ENCODE results near the gene LDAF1.
"Not testable (repeated sequence)": the region's sequence is repeated elsewhere in the genome, so short reads cannot be mapped to it uniquely, and the experiment has no call there.

LDAF1 gene

GRCh38 chr16:21158208-21159110, at the start of gene LDAF1:
Gene LDAF1 (plus strand): TSS chr16:21158674. CDS start chr16:21161183, 2,509 bp downstream.
- peak; percentile 60 to 77 for DNase-seq (ENCODE audit: low read depth in 2 of 2)

GRCh38 chr16:21115551-21115950, 42.9 kb upstream of the LDAF1 start:
- not testable (repeated sequence) for DNase-seq (ENCODE audit: low read depth in 2 of 2)

GRCh38 chr16:21116148-21116693, 42.3 kb upstream of the LDAF1 start:
- DNase-seq (ENCODE audit: low read depth in 2 of 2) = no peak

GRCh38 chr16:21117567-21117966, 40.9 kb upstream of the LDAF1 start:
- DNase-seq (ENCODE audit: low read depth in 2 of 2) = no peak

- DNase-seq (ENCODE audit: low read depth in 2 of 2) = no peak
Measured at GRCh38 chr16:21120976-21121520, 37.4 kb upstream of the LDAF1 start.

- DNase-seq (ENCODE audit: low read depth in 2 of 2) = no peak
Measured at GRCh38 chr16:21125191-21125590, 33.3 kb upstream of the LDAF1 start.

- no peak for DNase-seq (ENCODE audit: low read depth in 2 of 2)
Measured at GRCh38 chr16:21126518-21126917, 32.0 kb upstream of the LDAF1 start.

GRCh38 chr16:21128991-21129390, 29.5 kb upstream of the LDAF1 start:
- DNase-seq (ENCODE audit: low read depth in 2 of 2) = no peak

- no peak for DNase-seq (ENCODE audit: low read depth in 2 of 2)
Measured at GRCh38 chr16:21130811-21131210, 27.7 kb upstream of the LDAF1 start.

GRCh38 chr16:21134053-21134452, 24.4 kb upstream of the LDAF1 start:
- DNase-seq (ENCODE audit: low read depth in 2 of 2) = no peak

GRCh38 chr16:21145738-21146137, 12.7 kb upstream of the LDAF1 start:
- no peak for DNase-seq (ENCODE audit: low read depth in 2 of 2)

- no peak for DNase-seq (ENCODE audit: low read depth in 2 of 2)
Measured at GRCh38 chr16:21150375-21151001, 8.0 kb upstream of the LDAF1 start, which contains the start of gene DNAH3. Gene DNAH3 (minus strand): TSS chr16:21150846. CDS start chr16:21150319, 527 bp downstream.

GRCh38 chr16:21152160-21153030, 6.1 kb upstream of the LDAF1 start:
- DNase-seq (ENCODE audit: low read depth in 2 of 2) = not testable (repeated sequence)

- DNase-seq (ENCODE audit: low read depth in 2 of 2) = not testable (repeated sequence)
Measured at GRCh38 chr16:21153124-21153729, 5.2 kb upstream of the LDAF1 start.

- DNase-seq (ENCODE audit: low read depth in 2 of 2) = not testable (repeated sequence)
Measured at GRCh38 chr16:21156011-21156410, 2.5 kb upstream of the LDAF1 start.

GRCh38 chr16:21156767-21157467, 1.6 kb upstream of the LDAF1 start:
- no peak for DNase-seq (ENCODE audit: low read depth in 2 of 2)

- DNase-seq (ENCODE audit: low read depth in 2 of 2) = no peak
Measured at GRCh38 chr16:21157632-21158031, 842 bp upstream of the LDAF1 start.

GRCh38 chr16:21159281-21159951, 942 bp downstream of the LDAF1 start:
- DNase-seq (ENCODE audit: low read depth in 2 of 2) = no peak

- DNase-seq (ENCODE audit: low read depth in 2 of 2) = no peak
Measured at GRCh38 chr16:21160276-21160675, 1.8 kb downstream of the LDAF1 start.

GRCh38 chr16:21161211-21161610, 2.7 kb downstream of the LDAF1 start:
- no peak for DNase-seq (ENCODE audit: low read depth in 2 of 2)
